Liver (tissue), 9 donors: ENCODE data around the gene NCBP1. TPM values are rescaled to one million over a fixed set of nuclear protein-coding genes. Genes with fewer than 3 reads are reported as not detected.

ENCODE experiments used
- DNase-seq: peaks from one replicate; pipeline ENCODE4 v3.0.0-alpha.2; 2017; ENCODE audit warnings: low spot score
- H3K27ac ChIP-seq, 2 donors: one replicate each; pipeline ENCODE4 v1.7.0; 2013; ENCODE audit warnings: inconsistent platforms in 2 of 2, low read length in 2 of 2, control low read depth in 1 of 2, low read depth in 1 of 2, mild to moderate bottlenecking in 1 of 2
- H3K27me3 ChIP-seq, 4 donors: one replicate each; pipeline versions ENCODE4 v1.6.1 to v1.7.0; 2013; ENCODE audit warnings: low read length in 3 of 4, inconsistent platforms in 1 of 4, mild to moderate bottlenecking in 1 of 4, moderate library complexity in 1 of 4; ENCODE audit not compliant: control insufficient read depth in 4 of 4, insufficient read depth in 4 of 4
- H3K36me3 ChIP-seq, 4 donors: one replicate each; pipeline versions ENCODE4 v1.6.1 to v1.7.0; 2013; ENCODE audit warnings: low read length in 3 of 4, mild to moderate bottlenecking in 3 of 4, low read depth in 1 of 4, moderate library complexity in 1 of 4; ENCODE audit not compliant: control insufficient read depth in 4 of 4, insufficient read depth in 3 of 4
- H3K4me1 ChIP-seq, 4 donors: one replicate each; pipeline versions ENCODE4 v1.6.1 to v1.7.0; 2013; ENCODE audit warnings: low read length in 3 of 4, mild to moderate bottlenecking in 3 of 4, moderate library complexity in 1 of 4; ENCODE audit not compliant: control insufficient read depth in 4 of 4, insufficient read depth in 4 of 4
- H3K4me3 ChIP-seq, 3 donors: one replicate each; pipeline versions ENCODE4 v1.6.1 to v1.7.0; 2013; ENCODE audit warnings: low read length in 3 of 3, control low read depth in 1 of 3, low read depth in 1 of 3, mild to moderate bottlenecking in 1 of 3
- H3K9ac ChIP-seq, 2 donors: one replicate each; pipeline ENCODE4 v1.7.0; 2013; ENCODE audit warnings: low read length in 2 of 2, mild to moderate bottlenecking in 2 of 2, moderate library complexity in 2 of 2, control low read depth in 1 of 2, low read depth in 1 of 2
- H3K9me3 ChIP-seq, 4 donors: one replicate each; pipeline versions ENCODE4 v1.6.1 to v1.7.0; 2013; ENCODE audit warnings: low read length in 3 of 4; ENCODE audit not compliant: control insufficient read depth in 4 of 4
- CTCF ChIP-seq: fragments of 150-350 bp; IDR thresholded peaks from 2 replicates; pipeline ENCODE4 v1.5.1; 2017; ENCODE audit warnings: improper control_type of control experiment, low read depth, low read length; ENCODE audit not compliant: missing input control
- EGR1 ChIP-seq, 2 donors: IDR thresholded peaks; 2 replicates each; pipeline ENCODE4 v1.6.1; 2016 to 2018; ENCODE audit warnings: antibody characterized with exemption in 2 of 2, low read depth in 2 of 2
- FOXA1 ChIP-seq: IDR thresholded peaks from 2 replicates; pipeline ENCODE4 v1.6.1; 2016; ENCODE audit warnings: antibody characterized with exemption
- FOXA2 ChIP-seq: IDR thresholded peaks from 2 replicates; pipeline ENCODE4 v1.6.1; 2016; ENCODE audit warnings: antibody characterized with exemption
- GABPA ChIP-seq, 2 donors: IDR thresholded peaks in 1 of 2; conservative IDR thresholded peaks in 1 of 2; 2 replicates each; pipeline ENCODE4 v1.6.1; 2016; ENCODE audit warnings: antibody characterized with exemption in 2 of 2, mild to moderate bottlenecking in 1 of 2, moderate library complexity in 1 of 2
- HNF4A ChIP-seq, 2 donors: conservative IDR thresholded peaks; 2 replicates each; pipeline ENCODE4 v1.6.1; 2016; ENCODE audit warnings: antibody characterized with exemption in 2 of 2, mild to moderate bottlenecking in 2 of 2
- HNF4G ChIP-seq: IDR thresholded peaks from 2 replicates; pipeline ENCODE4 v1.6.1; 2016; ENCODE audit warnings: antibody characterized with exemption
- JUND ChIP-seq, 2 donors: IDR thresholded peaks; 2 replicates each; pipeline ENCODE4 v1.6.1; 2016; ENCODE audit warnings: antibody characterized with exemption in 2 of 2
- NR2F2 ChIP-seq: IDR thresholded peaks from 2 replicates; pipeline ENCODE4 v1.6.1; 2016; ENCODE audit warnings: antibody characterized with exemption
- RAD21 ChIP-seq, 2 donors: IDR thresholded peaks; 2 replicates each; pipeline ENCODE4 v1.6.1; 2016; ENCODE audit warnings: antibody characterized with exemption in 2 of 2, mild to moderate bottlenecking in 2 of 2
- REST ChIP-seq: IDR thresholded peaks from 2 replicates; pipeline ENCODE4 v1.6.1; 2016; ENCODE audit warnings: antibody characterized with exemption, mild to moderate bottlenecking
- RXRA ChIP-seq, 2 donors: IDR thresholded peaks; 2 replicates each; pipeline ENCODE4 v1.6.1; 2017 to 2018; ENCODE audit warnings: antibody characterized with exemption in 2 of 2, mild to moderate bottlenecking in 1 of 2
- SP1 ChIP-seq: IDR thresholded peaks from 2 replicates; pipeline ENCODE4 v1.6.1; 2018; ENCODE audit warnings: antibody characterized with exemption, mild to moderate bottlenecking
- TAF1 ChIP-seq: conservative IDR thresholded peaks from 2 replicates; pipeline ENCODE4 v1.6.1; 2016; ENCODE audit warnings: antibody characterized with exemption, mild to moderate bottlenecking
- YY1 ChIP-seq: IDR thresholded peaks from 2 replicates; pipeline ENCODE4 v1.6.1; 2016; ENCODE audit warnings: antibody characterized with exemption, mild to moderate bottlenecking
- WGBS: extraction: QIAGEN DNeasy Blood & Tissue Kit; methylation state at CpG from one replicate; pipeline ENCODE4 v1.1.7; 2013; 5-methylcytosine and 5-hydroxymethylcytosine counted together
- polyA plus RNA-seq, 2 donors: library from polyadenylated mRNA; stranded (reverse) in 1 of 2; unstranded in 1 of 2; fragments of 200-250 nt in 1 of 2; fragments of >200 nt in 1 of 2; fragmentation: Nextera tagmentation in 1 of 2; extraction: Ambion mirVana in 1 of 2; gene quantifications; one replicate each; pipeline versions ENCODE4 v1.2.1 to v1.2.3, GENCODE V29; 2013 to 2015
- total RNA-seq, 2 donors: library from RNA; depleted of rRNA; stranded (reverse); fragments of >200 nt; gene quantifications; one replicate each; pipeline ENCODE4 v1.2.3, GENCODE V29; 2014
- TF ChIP-seq, protein P1 (sequence below): IDR thresholded peaks from 2 replicates; pipeline ENCODE4 v1.6.1; 2016; ENCODE audit warnings: antibody characterized with exemption
- TF ChIP-seq, protein P2 (sequence below): IDR thresholded peaks from 2 replicates; pipeline ENCODE4 v1.6.1; 2016; ENCODE audit warnings: antibody characterized with exemption
- TF ChIP-seq, protein P3 (sequence below): IDR thresholded peaks from 2 replicates; pipeline ENCODE4 v1.6.1; 2016; ENCODE audit warnings: antibody characterized with exemption
- donor health status: healthy.
- donor health status: healthy.
- donor health status: healthy.
- donor health status: healthy.
- donor health status: healthy.

NCBP1 gene
- total and polyA plus RNA-seq, 4 donors: 6.6 to 16.6 (median 12.5) TPM

DNA sequence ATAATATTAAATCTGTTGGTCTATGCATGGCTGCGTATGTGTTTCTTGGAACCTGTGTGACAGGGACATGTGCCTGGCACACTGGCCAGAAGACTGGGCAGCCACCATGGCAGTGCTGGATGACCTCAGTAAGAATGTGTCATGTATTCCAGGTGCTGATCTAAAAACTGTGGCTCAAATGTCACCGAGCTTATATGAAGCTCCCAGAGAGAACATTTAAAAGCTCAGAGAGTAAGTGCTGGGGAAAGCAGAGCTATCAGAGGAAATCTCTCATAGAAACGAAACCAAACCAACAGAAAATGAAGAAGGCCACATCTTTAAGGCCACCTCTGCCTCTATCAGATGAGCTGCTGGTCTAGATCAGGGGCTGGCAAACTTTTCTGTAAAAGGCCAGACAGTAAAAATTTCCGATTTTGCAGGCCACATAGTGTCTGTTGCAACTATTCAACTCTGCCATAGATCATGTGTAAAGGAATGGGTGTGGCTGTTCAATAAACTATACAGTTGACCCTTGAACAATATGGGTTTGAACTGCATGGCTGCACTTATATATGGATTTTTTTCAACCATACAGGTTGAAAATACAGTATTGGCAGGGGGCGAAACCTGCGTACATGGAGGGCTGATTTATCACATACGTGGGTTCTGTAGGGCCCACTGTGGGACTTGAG lies 32.3 kb upstream of the NCBP1 start:
- no peak overlapping the region for H3K4me3 ChIP-seq
- 90% methylated on average over 7 of the region's 7 CpGs for WGBS
- H3K27me3 ChIP-seq: no peaks in the 10 kb centered on the region
- no peak for DNase-seq
- H3K9me3 ChIP-seq: no peaks in the 10 kb centered on the region
- H3K27ac ChIP-seq: no peak overlapping the region
- no peak overlapping the region for H3K9ac ChIP-seq
- TF ChIP-seq GABPA (IDR thresholded peaks at IDR 0.05 in 1 of 2, conservative IDR thresholded peaks at IDR 0.05 in 1 of 2) (no peak), FOXA2 (no peak), NR2F2 (no peak), TAF1 (no peak), CTCF (no peak), SP1 (no peak), YY1 (no peak), REST (no peak), RXRA (IDR thresholded peaks at IDR 0.05) (no peak), HNF4A (conservative IDR thresholded peaks at IDR 0.05) (no peak), RAD21 (IDR thresholded peaks at IDR 0.05) (no peak), FOXA1 (no peak), EGR1 (IDR thresholded peaks at IDR 0.05; ENCODE audit: low read depth in 2 of 2) (no peak), JUND (IDR thresholded peaks at IDR 0.05) (no peak), HNF4G (no peak)
- TF ChIP-seq, protein P1, sequence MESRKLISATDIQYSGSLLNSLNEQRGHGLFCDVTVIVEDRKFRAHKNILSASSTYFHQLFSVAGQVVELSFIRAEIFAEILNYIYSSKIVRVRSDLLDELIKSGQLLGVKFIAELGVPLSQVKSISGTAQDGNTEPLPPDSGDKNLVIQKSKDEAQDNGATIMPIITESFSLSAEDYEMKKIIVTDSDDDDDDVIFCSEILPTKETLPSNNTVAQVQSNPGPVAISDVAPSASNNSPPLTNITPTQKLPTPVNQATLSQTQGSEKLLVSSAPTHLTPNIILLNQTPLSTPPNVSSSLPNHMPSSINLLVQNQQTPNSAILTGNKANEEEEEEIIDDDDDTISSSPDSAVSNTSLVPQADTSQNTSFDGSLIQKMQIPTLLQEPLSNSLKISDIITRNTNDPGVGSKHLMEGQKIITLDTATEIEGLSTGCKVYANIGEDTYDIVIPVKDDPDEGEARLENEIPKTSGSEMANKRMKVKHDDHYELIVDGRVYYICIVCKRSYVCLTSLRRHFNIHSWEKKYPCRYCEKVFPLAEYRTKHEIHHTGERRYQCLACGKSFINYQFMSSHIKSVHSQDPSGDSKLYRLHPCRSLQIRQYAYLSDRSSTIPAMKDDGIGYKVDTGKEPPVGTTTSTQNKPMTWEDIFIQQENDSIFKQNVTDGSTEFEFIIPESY: no peak
- TF ChIP-seq, protein P2, sequence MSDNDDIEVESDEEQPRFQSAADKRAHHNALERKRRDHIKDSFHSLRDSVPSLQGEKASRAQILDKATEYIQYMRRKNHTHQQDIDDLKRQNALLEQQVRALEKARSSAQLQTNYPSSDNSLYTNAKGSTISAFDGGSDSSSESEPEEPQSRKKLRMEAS: no peak
- TF ChIP-seq, protein P3, sequence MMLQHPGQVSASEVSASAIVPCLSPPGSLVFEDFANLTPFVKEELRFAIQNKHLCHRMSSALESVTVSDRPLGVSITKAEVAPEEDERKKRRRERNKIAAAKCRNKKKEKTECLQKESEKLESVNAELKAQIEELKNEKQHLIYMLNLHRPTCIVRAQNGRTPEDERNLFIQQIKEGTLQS: no peak
- H3K36me3 ChIP-seq: peaks cover 11 to 57% (median 46%) of the 10 kb centered on the region in 4 donors
- peaks cover 0 to 4% (median 2%) of the 10 kb centered on the region in 4 donors for H3K4me1 ChIP-seq
